ENCODE results near the gene CALHM5. TPM values are rescaled to one million over a fixed set of nuclear protein-coding genes. Genes with fewer than 3 reads are reported as not detected.
A peak's percentile ranks its signal among the peaks of the same experiment; 100 is the strongest.

Gene CALHM5
- total RNA-seq (2021; ENCODE audit: unreplicated experiment) (0.05 TPM), Bru-seq, nascent RNA (percentile 30 among the genes with signal in this experiment), BruChase-seq, experiment 1, labeled RNA remaining after a 6-hour chase (percentile 23 among the genes with signal in this experiment), BruChase-seq, experiment 2, labeled RNA remaining after a 2-hour chase (percentile 31 among the genes with signal in this experiment)
- polyA plus RNA-seq (2012) = under 0.01 and 0.01 TPM in 2 replicates
- long read RNA-seq = 0 reads

- DNase-seq (ENCODE audit: low read depth, low spot score) = peak; percentile 58
- ChIA-PET POLR2A (interaction anchor here (1.0 kb wide), 1 partner anchor 12 kb away, joined by 3 read pairs; no protein-coding TSS in a partner anchor), RAD21 (ENCODE audit: low non-redundant PET in 1 of 2, low total read pairs in 2 of 2, uncharacterized antibody in 2 of 2, unreplicated experiment in 2 of 2) (no interaction called here), CTCF (interaction anchor here (0.7 to 2.3 kb wide), 10 partner anchors 11 to 259 kb away, joined by 3 to 15 read pairs (median 4); no protein-coding TSS in a partner anchor)
- Histone ChIP-seq H3K4me2 (ENCODE audit: low read length) (peak within 1 kb of the TSS; percentile 28), H3K9me3 (ENCODE audit: control insufficient read depth in 1 of 2, insufficient read depth in 1 of 2, low read depth in 1 of 2, low read length in 2 of 2) (no peaks in the 10 kb centered on the region), H3K9ac (ENCODE audit: low read length) (no peak within 1 kb of the TSS), H3K9me2 (ENCODE audit: insufficient read depth) (no peaks in the 10 kb centered on the region), H2AFZ (ENCODE audit: low read depth, low read length, poor library complexity, severe bottlenecking) (peak within 1 kb of the TSS; percentile 97), H3K36me3 (ENCODE audit: control insufficient read depth in 1 of 2, insufficient read depth in 2 of 2, low read length in 2 of 2) (no peaks in the 10 kb centered on the region), H3K27me3 (ENCODE audit: insufficient read depth, low read length) (no peaks in the 10 kb centered on the region), H3K4me3 (replicated peaks in 1 of 2; ENCODE audit: low read depth in 1 of 2, low read length in 2 of 2) (no peak within 1 kb of the TSS), H4K20me1 (ENCODE audit: insufficient read depth) (no peaks in the 10 kb centered on the region), H3K79me2 (ENCODE audit: insufficient read depth, low read length) (no peaks in the 10 kb centered on the region), H3K4me1 (ENCODE audit: control insufficient read depth in 1 of 2, insufficient read depth in 2 of 2, low read length in 2 of 2) (peaks cover 0 to 9% of the 10 kb centered on the region in 2 experiments; a peak in 2 of 4 replicates), H3K27ac (ENCODE audit: low read depth, low read length) (no peak within 1 kb of the TSS)
- intact Hi-C loops (cut with micrococcal nuclease) = loop anchor here (5.0 kb wide), 1 partner anchor 571 kb away; no protein-coding TSS in a partner anchor
- ATAC-seq = peak; percentile 92
- BruUV-seq (replicated peaks) = no TSS peak
- no peak for TF ChIP-seq EZH2phosphoT487 (IDR thresholded peaks at IDR 0.05; ENCODE audit: borderline replicate concordance)
- no peak for TF ChIP-seq POLR2A (IDR thresholded peaks at IDR 0.05; ENCODE audit: borderline replicate concordance, extremely low read depth, insufficient read depth, insufficient read length)
- TF ChIP-seq RAD21 (IDR thresholded peaks at IDR 0.05; ENCODE audit: low read depth) = peak; percentile 56
- no peak for TF ChIP-seq EGR1 (IDR thresholded peaks at IDR 0.05; ENCODE audit: low read depth)
- peak; percentile 60 for TF ChIP-seq SRF (IDR thresholded peaks at IDR 0.05; ENCODE audit: low read depth)
- TF ChIP-seq CEBPB (IDR thresholded peaks at IDR 0.05; ENCODE audit: low read depth) = peak; percentile 79
- no peak for TF ChIP-seq ELF1 (IDR thresholded peaks at IDR 0.05; ENCODE audit: borderline replicate concordance, low read depth)
- peak; percentile 26 for TF ChIP-seq YY1 (IDR thresholded peaks at IDR 0.05; ENCODE audit: extremely low read depth, insufficient replicate concordance, low read depth, low read length)
- 0 out of 2 replicates have a peak, but pooled peaks have one; percentile 12 for TF ChIP-seq ATF3 (IDR thresholded peaks at IDR 0.05)
- 0 out of 2 replicates have a peak, but pooled peaks have one; percentile 18 for TF ChIP-seq CBX3 (IDR thresholded peaks at IDR 0.05; ENCODE audit: low read depth)
- TF ChIP-seq JUND (IDR thresholded peaks at IDR 0.05) = peak; percentile 23; the same call in 1 of the 2 replicates
- peak; percentile 62 to 66 (median 66); a peak in 5 of 6 replicates for TF ChIP-seq CTCF (IDR thresholded peaks at IDR 0.05 in 2 of 3, conservative IDR thresholded peaks at IDR 0.05 in 1 of 3; ENCODE audit: borderline replicate concordance in 1 of 3, insufficient read depth in 1 of 3, low read depth in 2 of 3, low read length in 2 of 3)
Observed at GRCh38 chr6:116511424-116512110, at the start of gene CALHM5. TSS of gene CALHM5 (plus strand) at chr6:116511639. CDS start at chr6:116511697, 58 bp downstream.

All from HCT116 (cell line).